ENCODE data around the gene TTC33.
A peak's percentile ranks its signal among the peaks of the same experiment; 100 is the strongest.
"Not testable (repeated sequence)": the region's sequence is repeated elsewhere in the genome, so short reads cannot be mapped to it uniquely, and the experiment has no call there.

The TTC33 gene

GRCh38 chr5:40605295-40605958, 150.3 kb downstream of the TTC33 start:
- DNase-seq: peak; percentile 75

GRCh38 chr5:40603378-40603777, 152.4 kb downstream of the TTC33 start:
- no peak for DNase-seq

- DNase-seq: no peak
Measured at GRCh38 chr5:40601198-40601868, 154.4 kb downstream of the TTC33 start.

- DNase-seq: no peak
Measured at GRCh38 chr5:40600383-40600782, 155.4 kb downstream of the TTC33 start.

GRCh38 chr5:40599676-40600075, 156.1 kb downstream of the TTC33 start:
- no peak for DNase-seq

- DNase-seq: no peak
Measured at GRCh38 chr5:40594811-40595210, 160.9 kb downstream of the TTC33 start.

GRCh38 chr5:40591727-40592396, 163.9 kb downstream of the TTC33 start:
- peak; percentile 43 for DNase-seq

GRCh38 chr5:40587376-40587775, 168.4 kb downstream of the TTC33 start:
- no peak for DNase-seq

GRCh38 chr5:40585537-40586267, 170.1 kb downstream of the TTC33 start:
- DNase-seq: peak; percentile 25

- no peak for DNase-seq
Measured at GRCh38 chr5:40584054-40584453, 171.7 kb downstream of the TTC33 start.

- DNase-seq: no peak
Measured at GRCh38 chr5:40578501-40579451, 177.0 kb downstream of the TTC33 start.

- DNase-seq: no peak
Measured at GRCh38 chr5:40577718-40578117, 178.0 kb downstream of the TTC33 start.

- DNase-seq: no peak
Measured at GRCh38 chr5:40575921-40576320, 179.8 kb downstream of the TTC33 start.

- no peak for DNase-seq
Measured at GRCh38 chr5:40575411-40575810, 180.3 kb downstream of the TTC33 start.

GRCh38 chr5:40572937-40573336, 182.8 kb downstream of the TTC33 start:
- DNase-seq: no peak

GRCh38 chr5:40572391-40572790, 183.4 kb downstream of the TTC33 start:
- no peak for DNase-seq

GRCh38 chr5:40571729-40572128, 184.0 kb downstream of the TTC33 start:
- DNase-seq: no peak

GRCh38 chr5:40570408-40571129, 185.2 kb downstream of the TTC33 start:
- DNase-seq: no peak

- DNase-seq: no peak
Measured at GRCh38 chr5:40569546-40570270, 186.1 kb downstream of the TTC33 start.

GRCh38 chr5:40568548-40568947, 187.2 kb downstream of the TTC33 start:
- no peak for DNase-seq

- DNase-seq: not testable (repeated sequence)
Measured at GRCh38 chr5:40563173-40563572, 192.6 kb downstream of the TTC33 start.
